Stimulated activated CD8-positive, alpha-beta memory T cell treated with anti-CD3 and anti-CD28 coated beads, Interleukin-12 subunit alpha, Interleukin-12 subunit beta, amount 100 ng/mL, for 1 hour (primary cell): ENCODE results near the gene PDE1A.

Source experiments
- DNase-seq: peaks from one replicate; pipeline ENCODE4 v3.0.0-alpha.2; 2020; ENCODE audit warnings: low read depth

Gene PDE1A

GRCh38 chr2:182426918-182427240, at the start of gene PDE1A:
Gene PDE1A (minus strand): TSS chr2:182427036.
- DNase-seq, result no peak

- DNase-seq, result no peak
Measured at GRCh38 chr2:182473635-182474034, 46.8 kb upstream of the PDE1A start.

- DNase-seq, result no peak
Measured at GRCh38 chr2:182463760-182464159, 36.9 kb upstream of the PDE1A start.

GRCh38 chr2:182456784-182457183, 29.9 kb upstream of the PDE1A start:
- no peak for DNase-seq

- DNase-seq, result no peak
Measured at GRCh38 chr2:182452456-182452990, 25.7 kb upstream of the PDE1A start.

GRCh38 chr2:182448371-182448770, 21.5 kb upstream of the PDE1A start:
- no peak for DNase-seq

GRCh38 chr2:182447863-182448262, 21.0 kb upstream of the PDE1A start:
- no peak for DNase-seq

- no peak for DNase-seq
Measured at GRCh38 chr2:182447163-182447562, 20.3 kb upstream of the PDE1A start.

GRCh38 chr2:182446087-182446486, 19.3 kb upstream of the PDE1A start:
- DNase-seq, result no peak

GRCh38 chr2:182445391-182445965, 18.6 kb upstream of the PDE1A start:
- DNase-seq, result no peak

GRCh38 chr2:182444806-182445205, 18.0 kb upstream of the PDE1A start:
- no peak for DNase-seq

GRCh38 chr2:182444170-182444569, 17.3 kb upstream of the PDE1A start:
- no peak for DNase-seq

GRCh38 chr2:182436252-182436651, 9.4 kb upstream of the PDE1A start:
- DNase-seq, result no peak

- no peak for DNase-seq
Measured at GRCh38 chr2:182435754-182436153, 8.9 kb upstream of the PDE1A start.

GRCh38 chr2:182432051-182432450, 5.2 kb upstream of the PDE1A start:
- DNase-seq, result no peak

GRCh38 chr2:182428476-182428875, 1.6 kb upstream of the PDE1A start:
- DNase-seq, result no peak

GRCh38 chr2:182426082-182426917, 536 bp downstream of the PDE1A start:
- DNase-seq, result no peak

- DNase-seq, result no peak
Measured at GRCh38 chr2:182422864-182423263, 4.0 kb downstream of the PDE1A start.

- DNase-seq, result no peak
Measured at GRCh38 chr2:182420669-182421068, 6.2 kb downstream of the PDE1A start.

- DNase-seq, result no peak
Measured at GRCh38 chr2:182416861-182417260, 10.0 kb downstream of the PDE1A start.

- DNase-seq, result no peak
Measured at GRCh38 chr2:182416191-182416590, 10.6 kb downstream of the PDE1A start.

GRCh38 chr2:182415771-182416170, 11.1 kb downstream of the PDE1A start:
- DNase-seq, result no peak

GRCh38 chr2:182412858-182413257, 14.0 kb downstream of the PDE1A start:
- DNase-seq, result no peak

GRCh38 chr2:182410120-182410519, 16.7 kb downstream of the PDE1A start:
- no peak for DNase-seq
